K562 (cell line): ENCODE results near the gene WDR93. TPM values are rescaled to one million over a fixed set of nuclear protein-coding genes. Genes with fewer than 3 reads are reported as not detected.

Source experiments
- ATAC-seq: fragments of 200-7000 bp; cut with Tn5 transposase; 3 replicates; pipeline ENCODE4 v1.9.1; 2020; ENCODE audit warnings: moderate library complexity
- BruUV-seq: library from RNA; stranded (reverse); fragments of 400-500 nt; replicated peaks from 2 replicates; lab custom pipeline; 2021; lab: Mats Ljungman, UMichigan
- CTCF ChIA-PET: fragments of 300-600 bp; formaldehyde crosslinking; extraction: SDS; loops from one replicate; lab custom pipeline; 2021; ENCODE audit warnings: low intra/inter-chr PET ratio; lab: Yijun Ruan, JAX
- POLR2A ChIA-PET: fragments of 300-600, 350-650 bp; sonication (Branson Sonifier 250); formaldehyde crosslinking; extraction: SDS; loops from one replicate; lab custom pipeline; 2021; ENCODE audit warnings: antibody characterized with exemption, inconsistent platforms; lab: Yijun Ruan, JAX
- DNase-seq, 4 experiments: peaks; one replicate each; pipeline versions ENCODE4 v3.0.0 to v3.0.0-alpha.2; 2011 to 2018; ENCODE audit warnings: low spot score in 3 of 4, mixed read lengths in 3 of 4; ENCODE audit errors: extremely low read depth in 1 of 4
- FAIRE-seq: peaks from 2 replicates; lab custom pipeline; 2011; peaks lifted over from hg19 to GRCh38; lab: Jason Lieb, UNC
- H2AFZ ChIP-seq: 2 replicates; pipeline ENCODE4 v1.6.0; 2011; ENCODE audit warnings: low read depth, low read length, control low read depth, inconsistent platforms
- H3K27ac ChIP-seq: fragments of 200-600 bp; 3 replicates; pipeline ENCODE4 v1.8.0; 2011; ENCODE audit warnings: low read depth, mild to moderate bottlenecking, control low read depth, inconsistent platforms, low read length, moderate library complexity, mixed read lengths; ENCODE audit errors: extremely low read depth
- H3K27me3 ChIP-seq, 2 experiments: fragments of 300-600 bp in 1 of 2; 2 replicates in 1 of 2; 3 replicates in 1 of 2; pipeline versions ENCODE4 v1.6.0 to v1.8.0; 2011; ENCODE audit warnings: inconsistent platforms in 2 of 2, low read length in 2 of 2, mild to moderate bottlenecking in 1 of 2, mixed read lengths in 1 of 2, moderate library complexity in 1 of 2; ENCODE audit not compliant: control insufficient read depth in 2 of 2, insufficient read depth in 2 of 2
- H3K36me3 ChIP-seq: fragments of 300-600 bp; 3 replicates; pipeline ENCODE4 v1.8.0; 2011; ENCODE audit warnings: mild to moderate bottlenecking, low read length, inconsistent platforms; ENCODE audit not compliant: control insufficient read depth, insufficient read depth
- H3K4me1 ChIP-seq, 2 experiments: fragments of 200-600 bp in 1 of 2; replicated peaks in 1 of 2; 2 replicates in 1 of 2; 3 replicates in 1 of 2; pipeline versions ENCODE4 v1.5.1 to v1.8.0; 2011; ENCODE audit warnings: inconsistent platforms in 2 of 2, low read length in 2 of 2, mild to moderate bottlenecking in 1 of 2, mixed read lengths in 1 of 2, moderate library complexity in 1 of 2; ENCODE audit not compliant: control insufficient read depth in 2 of 2, insufficient read depth in 2 of 2
- H3K4me2 ChIP-seq: 2 replicates; pipeline ENCODE4 v1.6.1; 2011; ENCODE audit warnings: low read length, control low read depth, inconsistent platforms, mixed read lengths; ENCODE audit not compliant: insufficient read depth
- H3K4me3 ChIP-seq: fragments of 200-600 bp; sonication (generic), shearing (Covaris generic); 2 replicates; pipeline ENCODE4 v1.5.1; 2016; ENCODE audit warnings: control low read depth, inconsistent platforms
- H3K79me2 ChIP-seq: fragments of 200-600 bp; 3 replicates; pipeline ENCODE4 v1.8.0; 2011; ENCODE audit warnings: low read length, inconsistent platforms; ENCODE audit not compliant: control insufficient read depth, insufficient read depth
- H3K9ac ChIP-seq, 2 experiments: 2 replicates each; pipeline versions ENCODE4 v1.6.0 to v1.6.1; 2011; ENCODE audit warnings: low read depth in 2 of 2, low read length in 2 of 2, control low read depth in 1 of 2, inconsistent platforms in 1 of 2, mild to moderate bottlenecking in 1 of 2, mixed read lengths in 1 of 2; ENCODE audit not compliant: insufficient read depth in 1 of 2
- H3K9me1 ChIP-seq: one replicate; pipeline ENCODE4 v1.6.0; 2011; ENCODE audit warnings: inconsistent platforms, mild to moderate bottlenecking, low read length, moderate library complexity; ENCODE audit not compliant: control insufficient read depth, insufficient read depth
- H3K9me3 ChIP-seq: replicated peaks from 2 replicates; pipeline ENCODE4 v1.5.1; 2011; ENCODE audit warnings: low read depth, low read length, inconsistent platforms; ENCODE audit not compliant: control insufficient read depth, insufficient read depth
- H4K20me1 ChIP-seq: replicated peaks from 2 replicates; pipeline ENCODE4 v1.6.1; 2011; ENCODE audit warnings: low read length, inconsistent platforms, mixed read lengths; ENCODE audit not compliant: control insufficient read depth, insufficient read depth
- BHLHE40 ChIP-seq: IDR thresholded peaks from 2 replicates; pipeline ENCODE4 v1.6.1; 2011; ENCODE audit warnings: low read length, improper control_type of control experiment
- E2F5 ChIP-seq: sonication (generic); formaldehyde crosslinking; IDR thresholded peaks from 2 replicates; pipeline ENCODE4 v1.8.0; 2022; ENCODE audit warnings: mild to moderate bottlenecking, missing genetic modification reagents
- HOMEZ ChIP-seq: fragments of 250-450 bp; sonication (Bioruptor Pico); IDR thresholded peaks from 2 replicates; pipeline ENCODE4 v1.4.0; 2020; ENCODE audit warnings: mild to moderate bottlenecking, moderate library complexity
- SRSF3 ChIP-seq: fragments of 200-400 bp; formaldehyde crosslinking; IDR thresholded peaks from 2 replicates; pipeline ENCODE4 v1.6.1; 2016; ENCODE audit warnings: mild to moderate bottlenecking, low read length, moderate library complexity; ENCODE audit not compliant: insufficient read depth
- TEAD1 ChIP-seq, 2 experiments: fragments of 450-650 bp in 1 of 2; sonication (generic) in 1 of 2; formaldehyde crosslinking; IDR thresholded peaks; 2 replicates each; pipeline versions ENCODE4 v1.4.0 to v1.8.0; 2020 to 2022; ENCODE audit warnings: mild to moderate bottlenecking in 2 of 2, missing genetic modification reagents in 1 of 2
- WGBS: fragments of 100-300 bp; shearing (Covaris generic); methylation state at CpG from one replicate; pipeline ENCODE4 v1.1.6; 2016; ENCODE audit warnings: low coverage, mixed read lengths; ENCODE audit not compliant: insufficient coverage; ENCODE audit errors: missing lambda C conversion rate; 5-methylcytosine and 5-hydroxymethylcytosine counted together
- in situ Hi-C: fragments of 300-500 bp; cut with MboI; formaldehyde crosslinking; loops from 4 replicates; pipeline ENCODE4 v1.15.0; 2018; ENCODE audit warnings: inconsistent platforms, mixed read lengths
- intact Hi-C: fragments of 100-400 bp; cut with micrococcal nuclease; formaldehyde crosslinking; loops from 2 replicates; pipeline ENCODE4 v1.14.2; 2022
- polyA plus RNA-seq, 8 experiments: library from polyadenylated mRNA; depleted of rRNA in 4 of 8; stranded (reverse) in 5 of 8; unstranded in 3 of 8; fragments of >200 nt; fragmentation: Nextera tagmentation in 2 of 8; fragmentation: Illumina TruSeq in 1 of 8; extraction: Ambion mirVana in 2 of 8; extraction: Trizol in 1 of 8; gene quantifications; 2 replicates each; pipeline versions ENCODE4 v1.2.1 to v1.2.3, GENCODE V29; 2011 to 2014; ENCODE audit warnings: inconsistent platforms in 1 of 8, missing spikeins in 1 of 8
- total RNA-seq, 7 experiments: library from RNA; depleted of rRNA in 6 of 7; stranded (reverse); fragments of >200 nt in 6 of 7; fragmentation: Illumina TruSeq in 2 of 7; extraction: Trizol in 2 of 7; gene quantifications; 2 replicates each; pipeline versions ENCODE4 v1.2.1 to v1.2.3, GENCODE V29; 2011 to 2021; ENCODE audit warnings: low replicate concordance in 1 of 7
- TF ChIP-seq, protein P1 (sequence below): sonication (generic); formaldehyde crosslinking; IDR thresholded peaks from 2 replicates; pipeline ENCODE4 v1.8.0; 2022; ENCODE audit warnings: mild to moderate bottlenecking, missing genetic modification reagents

The WDR93 gene
- total and polyA plus RNA-seq, 9 of the 15 experiments (the other 6 are each of a cell fraction or from before 2014, with no cell fraction given), result not detected

DNA sequence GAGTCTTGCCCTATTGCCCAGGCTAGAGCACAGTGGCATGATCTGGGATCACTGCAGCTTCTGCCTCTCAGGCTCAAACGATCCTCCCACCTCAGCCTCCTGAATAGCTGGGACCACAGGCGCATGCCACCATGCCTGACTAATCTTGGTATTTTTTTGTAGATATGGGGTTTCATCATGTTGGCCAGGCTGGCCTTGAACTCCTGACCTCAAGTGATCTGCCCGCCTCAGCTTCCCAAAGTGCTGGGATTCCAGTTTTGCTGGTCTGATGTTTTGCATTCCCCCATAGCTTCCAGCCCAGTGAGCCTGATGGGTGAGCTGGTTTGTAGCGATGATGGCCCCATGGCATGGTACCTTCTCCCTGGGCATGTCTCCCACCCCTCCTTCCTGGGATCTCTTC lies 65.1 kb downstream of the WDR93 start (continued):
- TF ChIP-seq SRSF3, result no peak

- H3K4me1 ChIP-seq, result peaks cover 13 to 26% of the 10 kb centered on the region in 2 experiments
Observed at GRCh38 chr15:89756897-89757296, 66.3 kb downstream of the WDR93 start.

More at GRCh38 chr15:89756897-89757296, 66.3 kb downstream of the WDR93 start:
- ChIA-PET POLR2A (interaction anchor here (0.6 kb wide), 1 partner anchor 163 kb away, joined by 4 read pairs; no protein-coding TSS in a partner anchor), CTCF (no interaction called here)
- intact Hi-C loops, result no loop called here
- H3K79me2 ChIP-seq, result no peaks in the 10 kb centered on the region
- ATAC-seq (no peak), DNase-seq (no peak)
- no peak overlapping the region for H3K4me3 ChIP-seq
- 0 out of 2 replicates have a peak overlapping the region, but pooled peaks have one; percentile 38 for H2AFZ ChIP-seq
- no peaks in the 10 kb centered on the region for H3K9me1 ChIP-seq
- no peak overlapping the region for H3K4me2 ChIP-seq
- no peaks in the 10 kb centered on the region for H3K27me3 ChIP-seq
- in situ Hi-C loops, result loop anchor here (5.0 to 10.0 kb wide), 2 partner anchors 120 to 338 kb away; no protein-coding TSS in a partner anchor
- H3K9me3 ChIP-seq, result no peaks in the 10 kb centered on the region
- H4K20me1 ChIP-seq, result no peaks in the 10 kb centered on the region; the same call in 1 of the 2 replicates
- no peak overlapping the region for H3K9ac ChIP-seq
- no TSS peak for BruUV-seq
- no peak overlapping the region for H3K27ac ChIP-seq
- WGBS, result 23% methylated on average over 7 of the region's 7 CpGs
- H3K36me3 ChIP-seq, result no peaks in the 10 kb centered on the region
- no peak for TF ChIP-seq HOMEZ (CRISPR knock-in tag)
- TF ChIP-seq BHLHE40, result 0 out of 2 replicates have a peak, but pooled peaks have one; percentile 12
- no peak for TF ChIP-seq E2F5 (CRISPR knock-in tag)
- TF ChIP-seq TEAD1 (CRISPR knock-in tag; IDR thresholded peaks at IDR 0.05), result no peak
- TF ChIP-seq, protein P1, sequence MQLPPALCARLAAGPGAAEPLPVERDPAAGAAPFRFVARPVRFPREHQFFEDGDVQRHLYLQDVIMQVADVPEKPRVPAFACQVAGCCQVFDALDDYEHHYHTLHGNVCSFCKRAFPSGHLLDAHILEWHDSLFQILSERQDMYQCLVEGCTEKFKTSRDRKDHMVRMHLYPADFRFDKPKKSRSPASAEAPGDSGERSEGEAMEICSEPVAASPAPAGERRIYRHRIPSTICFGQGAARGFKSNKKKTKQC, result no peak
- TF ChIP-seq, all 486 proteins: peak for 1
- FAIRE-seq, result no peak
